H1 (cell line): ENCODE data around the gene TSPAN17.

Experiments
- ASH2L ChIP-seq: fragments of 200-600, 300-600 bp; sonication (generic); IDR thresholded peaks from one replicate; pipeline ENCODE4 v1.7.1; 2017; ENCODE audit warnings: low read length
- BACH1 ChIP-seq: IDR thresholded peaks from 2 replicates; pipeline ENCODE4 v1.6.1; 2012; ENCODE audit warnings: low read length, improper control_type of control experiment
- POLR2A ChIP-seq, 2 experiments: IDR thresholded peaks; 1 replicate in 1 of 2; 2 replicates in 1 of 2; pipeline ENCODE4 v1.6.1; 2011; ENCODE audit warnings: low read depth in 2 of 2, low read length in 2 of 2, mild to moderate bottlenecking in 2 of 2; ENCODE audit errors: control extremely low read depth in 1 of 2

DNA sequence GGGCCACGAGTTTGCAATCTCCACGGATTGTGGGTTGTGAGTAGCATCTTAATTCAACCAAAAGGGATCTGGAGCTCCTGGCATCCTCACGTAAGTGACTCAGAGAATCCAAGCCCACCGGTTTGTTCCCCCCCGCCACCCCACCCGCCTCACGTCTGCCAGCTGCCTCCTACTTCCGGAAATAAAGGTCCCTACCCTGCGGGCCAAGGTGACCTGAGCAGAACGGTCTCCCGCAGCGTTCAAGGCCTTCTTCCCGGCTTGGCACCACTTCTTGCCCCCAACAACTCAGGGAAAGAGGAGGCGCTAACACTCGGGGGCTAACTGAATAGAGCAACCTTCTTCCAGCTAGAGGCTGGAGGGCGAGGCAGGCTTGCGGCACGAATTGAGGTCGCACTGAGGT is 28.5 kb upstream of the TSPAN17 start:
- TF ChIP-seq POLR2A (IDR thresholded peaks at IDR 0.05; ENCODE audit: control extremely low read depth in 1 of 2, low read depth in 2 of 2, low read length in 2 of 2) (no peak), ASH2L (no peak), BACH1 (no peak)
